Caco-2 (cell line): ENCODE data around the gene SYNPO2. TPM values are rescaled to one million over a fixed set of nuclear protein-coding genes. Genes with fewer than 3 reads are reported as not detected.
"Not testable (repeated sequence)": the region's sequence is repeated elsewhere in the genome, so short reads cannot be mapped to it uniquely, and the experiment has no call there.

Source experiments
- BruUV-seq: library from RNA; stranded (reverse); fragments of 400-500 nt; replicated peaks from 2 replicates; lab custom pipeline; 2021; lab: Mats Ljungman, UMichigan
- CTCF ChIA-PET: fragments of 300-600 bp; sonication (Branson Sonifier 250); formaldehyde crosslinking; loops from one replicate; lab custom pipeline; 2022; ENCODE audit warnings: antibody characterized with exemption; lab: Charles Lee
- POLR2A ChIA-PET: fragments of 300-600 bp; sonication (Branson Sonifier 250); formaldehyde crosslinking; loops from one replicate; lab custom pipeline; 2022; ENCODE audit warnings: antibody characterized with exemption; lab: Charles Lee
- DNase-seq, 2 experiments: peaks; one replicate each; pipeline versions ENCODE4 v3.0.0 to v3.0.0-alpha.2; 2020 to 2022
- H3K27me3 ChIP-seq: replicated peaks from 2 replicates; pipeline ENCODE4 v1.6.0; 2011; ENCODE audit warnings: low read length; ENCODE audit not compliant: control insufficient read depth, insufficient read depth
- H3K36me3 ChIP-seq: 2 replicates; pipeline ENCODE4 v1.5.1; 2011; ENCODE audit warnings: low read length; ENCODE audit not compliant: control insufficient read depth, insufficient read depth
- H3K4me1 ChIP-seq: fragments of 250-450 bp; sonication (Bioruptor Pico); 2 replicates; pipeline ENCODE4 v1.5.1; 2020; ENCODE audit warnings: mild to moderate bottlenecking
- H3K4me3 ChIP-seq: 2 replicates; pipeline ENCODE4 v1.5.1; 2011; ENCODE audit warnings: low read depth, mild to moderate bottlenecking, control low read depth, low read length
- H3K9me3 ChIP-seq: fragments of 250-450 bp; sonication (Bioruptor Pico); 2 replicates; pipeline ENCODE4 v1.5.1; 2020; ENCODE audit warnings: mild to moderate bottlenecking, moderate library complexity
- H3K27ac Mint-ChIP-seq: one replicate; pipeline ENCODE4 v1.8.0; 2022; ENCODE audit warnings: mixed read lengths; ENCODE audit not compliant: unreplicated experiment
- H3K27me3 Mint-ChIP-seq: one replicate; pipeline ENCODE4 v1.8.0; 2022; ENCODE audit warnings: mixed read lengths; ENCODE audit not compliant: insufficient read depth, unreplicated experiment
- H3K36me3 Mint-ChIP-seq: one replicate; pipeline ENCODE4 v1.8.0; 2022; ENCODE audit warnings: mild to moderate bottlenecking, mixed read lengths; ENCODE audit not compliant: insufficient read depth, unreplicated experiment
- H3K4me1 Mint-ChIP-seq: one replicate; pipeline ENCODE4 v1.8.0; 2022; ENCODE audit warnings: low read depth, mixed read lengths; ENCODE audit not compliant: unreplicated experiment
- H3K4me3 Mint-ChIP-seq: one replicate; pipeline ENCODE4 v1.8.0; 2022; ENCODE audit warnings: mild to moderate bottlenecking, moderate library complexity, mixed read lengths; ENCODE audit not compliant: unreplicated experiment
- H3K9me3 Mint-ChIP-seq: one replicate; pipeline ENCODE4 v1.8.0; 2022; ENCODE audit warnings: mixed read lengths; ENCODE audit not compliant: unreplicated experiment
- CTCF ChIP-seq, 2 experiments: fragments of 200-600 bp in 1 of 2; IDR thresholded peaks; 1 replicate in 1 of 2; 2 replicates in 1 of 2; pipeline versions ENCODE4 v1.5.1 to v1.8.0; 2011 to 2022; ENCODE audit warnings: antibody characterized with exemption in 1 of 2, control low read depth in 1 of 2, inconsistent platforms in 1 of 2, low read depth in 1 of 2, low read length in 1 of 2, mild to moderate bottlenecking in 1 of 2, moderate library complexity in 1 of 2; ENCODE audit not compliant: insufficient read depth in 1 of 2, severe bottlenecking in 1 of 2, unreplicated experiment in 1 of 2
- intact Hi-C: fragments of 100-400 bp; cut with micrococcal nuclease; formaldehyde crosslinking; loops from one replicate; pipeline ENCODE4 v1.10.0; 2022; ENCODE audit not compliant: unreplicated experiment
- total RNA-seq: library from RNA; stranded (reverse); gene quantifications from 2 replicates; pipeline ENCODE4 v1.2.3, GENCODE V29; 2022

SYNPO2 gene
- total RNA-seq, 1 experiment from 2014 or later, result 0.16 TPM

DNA sequence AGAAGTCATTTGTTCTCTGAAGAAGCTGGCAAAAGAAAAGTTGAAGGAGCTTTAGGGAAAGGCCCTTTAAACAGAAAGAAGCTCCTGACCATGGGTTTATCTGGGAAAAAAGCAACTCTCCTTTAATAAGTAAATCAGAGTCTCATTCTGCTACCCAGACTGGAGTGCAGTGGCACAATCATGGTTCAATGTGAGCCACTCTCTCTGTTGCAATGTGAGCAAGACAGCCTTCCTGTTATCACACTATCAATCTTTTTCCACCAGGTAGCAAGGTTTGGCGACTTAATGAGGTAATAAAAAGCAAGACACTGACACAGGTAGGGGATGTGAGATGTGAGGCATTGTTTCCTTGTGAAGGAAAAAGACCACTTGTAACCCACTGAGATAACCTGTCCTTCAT lies 111.3 kb downstream of the SYNPO2 start:
- no peak overlapping the region for H3K27ac Mint-ChIP-seq
- Histone ChIP-seq H3K9me3 (no peaks in the 10 kb centered on the region), H3K4me1 (no peaks in the 10 kb centered on the region), H3K27me3 (no peaks in the 10 kb centered on the region), H3K36me3 (no peaks in the 10 kb centered on the region), H3K4me3 (no peak overlapping the region)
- no TSS peak for BruUV-seq
- DNase-seq, result no peak
- POLR2A ChIA-PET, result no interaction called here
- intact Hi-C loops, result no loop called here
- H3K9me3 Mint-ChIP-seq, result no peaks in the 10 kb centered on the region
- H3K4me1 Mint-ChIP-seq, result peaks cover 7% of the 10 kb centered on the region
- CTCF ChIA-PET, result no interaction called here
- H3K36me3 Mint-ChIP-seq, result no peaks in the 10 kb centered on the region
- peaks cover 4% of the 10 kb centered on the region for H3K27me3 Mint-ChIP-seq
- TF ChIP-seq CTCF (IDR thresholded peaks at IDR 0.05; ENCODE audit: insufficient read depth in 1 of 2, low read depth in 1 of 2, low read length in 1 of 2, severe bottlenecking in 1 of 2, unreplicated experiment in 1 of 2), result no peak
- no peak overlapping the region for H3K4me3 Mint-ChIP-seq

GRCh38 chr4:119000400-119000799 lies 111.7 kb downstream of the SYNPO2 start:
- Histone ChIP-seq H3K4me3 (no peak overlapping the region), H3K27me3 (no peaks in the 10 kb centered on the region), H3K9me3 (no peaks in the 10 kb centered on the region), H3K36me3 (no peaks in the 10 kb centered on the region), H3K4me1 (no peaks in the 10 kb centered on the region)
- DNase-seq, result no peak
- TF ChIP-seq CTCF (IDR thresholded peaks at IDR 0.05; ENCODE audit: insufficient read depth in 1 of 2, low read depth in 1 of 2, low read length in 1 of 2, severe bottlenecking in 1 of 2, unreplicated experiment in 1 of 2), result no peak
- no peak overlapping the region for H3K27ac Mint-ChIP-seq
- intact Hi-C loops, result no loop called here
- CTCF ChIA-PET, result no interaction called here
- H3K27me3 Mint-ChIP-seq, result peaks cover 4% of the 10 kb centered on the region
- no TSS peak for BruUV-seq
- H3K4me3 Mint-ChIP-seq, result no peak overlapping the region
- H3K4me1 Mint-ChIP-seq, result peaks cover 7% of the 10 kb centered on the region
- H3K9me3 Mint-ChIP-seq, result no peaks in the 10 kb centered on the region
- H3K36me3 Mint-ChIP-seq, result no peaks in the 10 kb centered on the region
- POLR2A ChIA-PET, result no interaction called here

DNA sequence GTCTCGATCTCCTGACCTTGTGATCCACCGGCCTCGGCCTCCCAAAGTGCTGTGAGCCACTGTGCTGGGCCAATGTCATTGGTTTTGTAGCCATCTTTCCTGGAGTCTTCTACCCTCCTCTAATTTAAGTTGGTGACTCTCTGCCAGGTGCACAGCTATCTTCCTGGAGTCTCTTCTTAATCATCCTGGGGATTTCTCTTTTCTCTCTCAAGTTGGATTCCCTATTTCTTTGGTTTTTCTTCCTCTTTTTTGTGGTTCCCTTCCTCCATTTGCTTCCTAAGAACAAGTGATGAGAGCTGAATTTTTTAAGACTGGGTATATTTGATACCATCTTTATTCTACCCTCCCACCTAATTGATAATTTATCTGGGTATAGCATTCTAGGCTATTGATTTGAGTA lies 113.8 kb downstream of the SYNPO2 start:
- Mint-ChIP-seq H3K36me3 (no peaks in the 10 kb centered on the region), H3K27ac (no peak overlapping the region), H3K4me3 (no peak overlapping the region), H3K27me3 (peaks cover 4% of the 10 kb centered on the region), H3K9me3 (no peaks in the 10 kb centered on the region), H3K4me1 (peaks cover 6% of the 10 kb centered on the region)
- ChIA-PET CTCF (no interaction called here), POLR2A (no interaction called here)
- intact Hi-C loops, result no loop called here
- Histone ChIP-seq H3K36me3 (no peaks in the 10 kb centered on the region), H3K4me1 (no peaks in the 10 kb centered on the region), H3K27me3 (no peaks in the 10 kb centered on the region), H3K9me3 (no peaks in the 10 kb centered on the region), H3K4me3 (no peak overlapping the region)
- no peak for DNase-seq
- no peak for TF ChIP-seq CTCF (IDR thresholded peaks at IDR 0.05; ENCODE audit: insufficient read depth in 1 of 2, low read depth in 1 of 2, low read length in 1 of 2, severe bottlenecking in 1 of 2, unreplicated experiment in 1 of 2)
- BruUV-seq, result no TSS peak

GRCh38 chr4:119003001-119003400 lies 114.3 kb downstream of the SYNPO2 start:
- DNase-seq, H3K4me1 ChIP-seq, POLR2A ChIA-PET, intact Hi-C loops, H3K27me3 ChIP-seq, H3K36me3 ChIP-seq, H3K4me3 ChIP-seq, H3K9me3 Mint-ChIP-seq, H3K4me1 Mint-ChIP-seq, H3K27me3 Mint-ChIP-seq, H3K27ac Mint-ChIP-seq, H3K36me3 Mint-ChIP-seq, H3K9me3 ChIP-seq, H3K4me3 Mint-ChIP-seq, BruUV-seq: not testable (repeated sequence)
- CTCF ChIA-PET, result interaction anchor here (0.6 kb wide), 1 partner anchor 650 kb away, joined by 6 read pairs; the partner anchor contains the start of gene PRSS12
